ENCODE data around the gene NUAK2.

- peak in 1 of 3 donors; percentile 71 for TF ChIP-seq POLR2AphosphoS5 (IDR thresholded peaks at IDR 0.05)
- TF ChIP-seq POLR2A (IDR thresholded peaks at IDR 0.05), result no peak
- peak in 1 of 2 donors; percentile 10 for TF ChIP-seq CTCF (IDR thresholded peaks at IDR 0.05)
- no peak for TF ChIP-seq EP300 (IDR thresholded peaks at IDR 0.05)
Measured at GRCh38 chr1:205284420-205285144, 37.0 kb downstream of the NUAK2 start.

Data from suprapubic skin (tissue), 4 donors.